UCSD-AML1 (cell line): ENCODE data around the gene CCDC167.

Experiments
- DNase-seq: peaks from one replicate; lab custom pipeline; 2025; ENCODE audit not compliant: unreplicated experiment; lab: John Stamatoyannopoulos, UW

CCDC167 gene

DNA sequence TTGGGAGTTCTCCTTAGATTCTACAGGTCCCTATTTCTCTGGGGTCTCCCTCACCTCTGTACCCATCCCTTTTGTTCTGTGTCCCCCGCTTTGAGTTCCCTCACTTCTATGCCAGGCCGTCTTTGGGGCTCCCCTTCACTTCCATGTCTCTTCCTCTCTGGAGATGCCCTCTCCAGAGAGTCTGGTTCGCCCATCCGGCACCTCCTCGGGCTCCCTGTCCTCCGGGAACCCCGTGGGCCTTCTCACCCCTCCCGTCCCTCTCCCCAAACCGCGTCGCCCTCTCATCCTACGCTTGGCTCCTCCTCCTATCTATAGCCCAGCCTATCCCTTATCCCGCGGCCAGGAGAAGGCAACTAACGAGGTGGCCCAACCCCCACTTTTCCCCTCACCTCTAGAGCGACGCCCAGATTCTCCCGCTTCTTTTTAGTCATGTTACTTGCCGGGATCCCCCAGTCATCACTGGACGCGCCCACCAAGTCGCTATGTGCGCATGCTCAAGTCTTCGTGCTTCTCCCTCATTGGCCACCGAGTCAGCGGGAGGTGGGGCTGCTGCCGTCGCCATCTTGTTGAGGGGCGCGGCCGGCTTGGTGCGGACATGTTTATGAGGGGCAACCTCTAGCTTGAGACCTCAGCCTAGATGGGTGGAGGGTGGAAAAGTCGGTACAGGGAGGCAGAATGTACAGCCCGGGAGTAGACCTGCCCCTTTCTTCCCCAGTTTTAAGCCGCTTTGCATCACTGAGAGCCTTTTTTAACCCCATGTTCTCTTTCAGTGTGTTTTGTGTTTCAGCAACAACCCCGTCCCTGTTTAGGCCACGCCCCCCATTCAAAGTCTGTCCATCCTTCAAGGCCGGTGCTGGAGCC lies at the start of gene CCDC167:
Gene CCDC167, minus strand, starts transcription at position 461 of the 861 bp plus-strand sequence. Its CDS starts 30 bp downstream, at position 431.
- DNase-seq: peak; percentile 95

GRCh38 chr6:37549154-37549553 lies 49.5 kb upstream of the CCDC167 start:
- no peak for DNase-seq

GRCh38 chr6:37548067-37548674 lies 48.5 kb upstream of the CCDC167 start:
- DNase-seq: no peak

DNA sequence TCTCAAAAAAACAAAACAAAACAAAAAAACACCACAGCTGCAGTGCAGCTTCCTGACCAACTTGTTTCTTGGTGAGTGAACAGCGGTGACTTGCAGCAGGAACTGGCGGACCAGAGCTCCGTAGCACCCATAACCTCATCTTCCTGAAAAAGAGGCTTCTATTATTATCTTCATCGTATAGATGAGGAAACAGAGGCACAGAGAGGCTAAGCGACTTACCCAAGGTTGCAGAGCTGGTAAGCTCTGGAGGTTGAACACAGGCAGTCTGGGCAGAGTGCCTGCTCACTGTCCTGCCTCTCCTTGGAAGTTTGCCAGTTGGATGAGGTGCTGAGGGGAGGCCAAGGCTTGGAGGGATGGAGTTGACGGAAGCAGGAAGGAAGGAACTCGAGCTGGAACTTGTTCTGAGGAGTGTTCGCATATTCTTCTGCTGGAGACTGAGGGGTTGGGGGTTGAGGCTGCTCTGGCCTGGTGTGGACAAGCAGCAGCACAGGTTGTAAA lies 47.9 kb upstream of the CCDC167 start:
- DNase-seq: no peak

- no peak for DNase-seq
Observed at GRCh38 chr6:37546141-37546871, 46.6 kb upstream of the CCDC167 start.

DNA sequence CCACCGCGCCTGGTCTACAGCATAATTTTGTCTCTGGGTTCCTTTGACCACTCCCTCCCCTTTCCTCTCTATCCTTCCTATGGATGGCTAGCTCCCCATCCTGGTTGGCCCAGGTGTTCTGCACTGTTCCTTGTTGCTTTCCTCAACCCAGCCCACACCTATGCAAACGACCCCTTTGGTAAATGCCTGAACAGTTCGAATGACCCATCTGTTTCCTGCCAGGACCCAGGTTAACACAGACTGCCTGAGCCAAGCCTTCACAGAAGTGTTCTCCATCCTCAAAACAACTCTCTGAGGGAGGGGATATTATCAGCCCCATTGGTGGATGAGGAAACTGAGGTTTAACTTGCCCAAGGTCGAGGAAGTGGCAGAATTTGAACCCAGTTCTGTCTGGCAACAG lies 44.8 kb upstream of the CCDC167 start:
- DNase-seq: no peak

GRCh38 chr6:37543361-37543760 lies 43.7 kb upstream of the CCDC167 start:
- DNase-seq: no peak

GRCh38 chr6:37541346-37541745 lies 41.7 kb upstream of the CCDC167 start:
- no peak for DNase-seq

- DNase-seq: no peak
Observed at GRCh38 chr6:37540390-37540789, 40.7 kb upstream of the CCDC167 start.

DNA sequence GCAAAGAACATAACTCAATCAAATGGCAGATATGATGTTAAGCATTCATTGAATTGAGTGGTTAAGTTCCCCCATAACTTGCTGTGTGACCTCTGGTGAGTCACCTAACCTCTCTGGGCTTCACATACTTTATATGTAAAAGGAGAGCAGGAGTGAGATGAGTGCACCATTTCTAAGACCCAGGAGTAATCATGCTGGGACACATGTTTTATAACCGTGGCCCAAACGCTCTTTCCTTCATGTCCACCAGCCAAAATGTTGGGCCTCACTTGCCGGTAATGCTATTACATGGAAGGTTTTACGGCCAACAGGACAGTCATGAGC lies 40.3 kb upstream of the CCDC167 start:
- DNase-seq: no peak

GRCh38 chr6:37539171-37540028 lies 39.7 kb upstream of the CCDC167 start:
- no peak for DNase-seq

DNA sequence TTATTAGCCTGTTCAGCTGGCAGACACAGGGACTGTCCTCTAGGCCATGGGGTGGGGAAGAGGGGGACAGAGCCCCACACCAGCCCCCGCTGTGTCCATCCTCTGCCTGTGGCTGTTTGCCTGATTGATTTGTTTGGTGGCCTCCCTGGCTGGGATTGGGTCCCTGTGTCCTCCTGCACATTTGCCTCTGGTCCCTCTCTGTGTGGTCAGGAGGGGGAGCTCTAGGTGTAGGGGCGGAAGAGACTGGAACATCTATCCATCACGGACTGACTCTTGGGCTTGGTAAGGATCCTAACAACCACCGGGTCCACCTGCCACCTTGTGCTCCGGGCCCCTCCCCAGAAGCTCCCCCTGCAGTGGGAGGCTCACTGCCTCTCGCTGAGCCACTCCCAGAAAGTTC lies 38.4 kb upstream of the CCDC167 start:
- peak; percentile 35 for DNase-seq

DNA sequence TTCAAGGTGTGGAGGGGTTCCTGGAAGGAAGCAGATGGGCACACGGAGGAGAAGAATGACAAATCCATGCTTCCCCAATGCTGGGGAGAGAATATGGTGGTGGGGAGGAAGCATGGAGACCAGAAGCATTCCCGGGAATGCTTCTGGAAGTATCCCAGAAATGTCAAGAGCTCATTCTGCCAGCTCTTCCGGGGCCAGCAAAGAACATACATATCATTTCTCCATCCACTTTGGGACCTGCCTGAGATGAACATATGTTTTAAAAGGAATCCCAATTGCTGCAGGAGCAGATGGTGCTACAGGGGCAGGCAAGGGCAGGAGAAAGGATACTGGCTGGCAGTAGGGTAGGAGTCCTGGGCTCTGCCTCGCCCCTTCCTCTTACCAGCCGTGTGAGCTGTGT lies 37.9 kb upstream of the CCDC167 start:
- DNase-seq: no peak

DNA sequence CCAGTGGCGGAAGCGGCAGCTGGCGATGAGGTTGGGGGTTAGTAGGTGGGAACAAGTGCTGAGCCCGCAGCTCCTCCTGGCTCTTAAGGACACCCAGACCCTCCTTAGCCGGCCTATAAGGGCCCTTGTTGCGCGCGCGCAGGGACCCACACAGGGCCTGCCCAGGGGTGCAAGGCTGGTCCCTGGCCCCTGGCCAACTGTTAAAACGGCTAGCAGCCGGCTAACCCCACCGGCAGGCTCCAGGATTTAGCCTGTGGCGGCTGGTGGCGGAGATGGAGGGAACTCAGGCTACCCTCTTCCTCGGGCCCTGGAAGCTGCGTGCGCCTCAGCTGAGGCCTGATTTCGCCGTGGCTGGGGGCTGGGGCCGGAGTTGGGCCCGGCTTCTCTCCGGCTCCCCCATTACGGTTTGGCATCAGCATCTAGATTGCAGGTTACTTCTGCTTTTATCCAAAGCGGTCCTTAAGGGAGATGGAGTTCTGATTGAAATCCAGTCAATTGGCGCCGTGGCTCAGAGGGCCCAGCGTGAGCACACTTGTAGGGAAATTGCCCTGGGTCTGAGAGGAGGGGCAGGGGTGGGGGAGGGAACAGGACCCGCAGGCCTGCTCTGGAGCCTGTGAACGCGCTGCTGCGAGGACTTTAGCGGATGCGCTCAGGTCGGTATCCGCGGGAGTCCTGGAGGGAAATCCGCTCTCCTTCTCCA lies 36.9 kb upstream of the CCDC167 start:
- DNase-seq: no peak

DNA sequence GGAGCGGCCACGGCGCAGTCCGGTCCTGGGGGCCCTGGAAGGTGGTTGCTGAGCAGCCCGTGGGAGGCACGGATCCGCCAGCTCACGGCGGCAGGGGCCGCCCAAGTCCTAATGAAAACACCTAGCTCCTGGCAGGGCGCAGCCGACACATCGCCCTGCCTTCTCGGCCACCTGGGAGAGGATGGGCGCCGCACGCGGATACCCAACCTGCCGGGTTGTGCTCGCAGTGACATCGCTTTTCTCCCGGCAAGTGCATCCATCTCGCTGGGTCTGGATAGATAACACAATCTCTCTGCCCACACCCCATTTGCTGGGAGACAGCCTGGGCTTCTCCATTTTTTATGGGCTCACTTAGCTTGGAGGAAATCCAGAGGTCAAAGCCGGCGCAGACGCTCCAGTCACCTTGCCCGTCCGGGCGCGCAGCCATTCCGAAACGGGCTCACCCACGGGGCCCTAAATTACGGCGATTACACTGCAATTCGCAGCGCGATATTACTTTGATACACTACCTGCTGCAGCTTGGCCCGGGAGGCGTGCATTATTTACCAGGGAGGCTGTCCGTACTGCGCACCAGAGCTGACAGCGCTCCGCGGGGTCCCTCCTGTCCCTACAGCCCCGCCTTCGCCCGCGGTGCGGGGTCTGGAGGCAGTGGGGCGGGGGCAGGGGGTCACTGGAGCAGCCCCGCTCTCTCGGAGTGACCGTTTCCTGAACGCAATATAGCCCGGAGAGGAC lies 36.2 kb upstream of the CCDC167 start:
- no peak for DNase-seq

- no peak for DNase-seq
Observed at GRCh38 chr6:37535428-37535758, 35.7 kb upstream of the CCDC167 start.

DNA sequence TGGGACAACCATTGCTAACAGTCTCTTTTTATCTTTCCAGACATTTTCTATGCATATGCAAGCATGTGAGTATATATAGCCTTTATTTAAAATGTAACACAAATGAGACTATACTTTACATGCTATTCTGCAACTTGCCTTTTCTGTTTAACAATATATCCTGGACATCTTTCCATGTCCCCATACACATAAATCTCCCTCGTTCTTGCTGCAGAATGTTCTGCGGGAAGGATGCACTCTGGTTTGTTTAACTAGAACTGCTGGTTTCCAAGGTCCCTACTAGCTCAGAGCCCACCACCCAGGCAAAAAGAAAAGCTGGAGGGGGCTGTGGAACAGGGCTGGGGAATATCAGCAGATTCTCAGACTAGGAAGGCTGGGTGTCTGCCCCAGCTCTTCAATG lies 35.2 kb upstream of the CCDC167 start:
- no peak for DNase-seq

DNA sequence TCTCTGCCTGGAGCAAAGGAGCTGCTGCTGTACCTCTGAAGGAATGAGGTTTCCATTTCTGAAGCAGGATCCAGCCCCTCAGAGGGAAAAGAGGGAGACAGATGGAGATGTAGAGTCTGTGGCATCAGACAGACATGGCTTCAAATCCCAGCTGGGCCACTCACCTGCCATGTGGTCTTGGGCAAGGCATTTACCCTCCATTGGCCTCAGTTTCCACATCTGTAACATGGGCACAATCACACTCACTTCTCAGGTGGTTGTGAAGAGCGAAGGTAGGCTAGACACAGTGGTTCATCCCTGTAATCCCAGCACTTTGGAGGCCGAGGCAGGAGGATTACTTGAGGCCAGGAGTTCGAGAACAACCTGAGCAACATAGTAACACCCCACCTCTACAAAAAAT lies 32.4 kb upstream of the CCDC167 start:
- DNase-seq: no peak

GRCh38 chr6:37531437-37532036 lies 31.8 kb upstream of the CCDC167 start:
- DNase-seq: no peak
